Measurements from ENCODE around the gene SUPT3H.

DNA sequence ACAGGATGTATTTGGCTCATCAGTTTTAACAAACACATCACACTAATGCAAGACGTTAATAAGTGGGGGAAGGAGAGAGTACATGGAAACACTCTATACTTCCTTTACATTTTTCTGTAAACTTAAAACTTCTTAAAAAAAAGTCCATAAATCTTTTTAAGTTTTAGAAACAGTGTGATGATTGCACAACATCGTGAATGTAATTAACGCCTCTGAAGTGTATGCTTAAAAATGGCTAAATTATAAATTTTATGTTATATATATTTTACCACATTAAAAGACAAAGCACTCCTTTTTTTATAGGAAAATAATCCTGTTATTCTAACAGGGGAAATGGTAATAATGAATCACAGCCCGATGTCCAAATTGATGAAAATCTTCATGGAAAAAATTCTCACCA, 193.7 kb downstream of the SUPT3H start:
- TF ChIP-seq KLF11 (CRISPR knock-in tag; IDR thresholded peaks at IDR 0.05) (no peak), JUND (CRISPR knock-in tag; IDR thresholded peaks at IDR 0.05) (no peak), POLR2A (IDR thresholded peaks at IDR 0.05; ENCODE audit: insufficient read depth in 1 of 2, low read depth in 2 of 2, low read length in 2 of 2) (no peak), ATF7 (IDR thresholded peaks at IDR 0.05) (no peak), ATF7 (CRISPR knock-in tag; IDR thresholded peaks at IDR 0.05) (no peak), ATRX (CRISPR knock-in tag; IDR thresholded peaks at IDR 0.05; ENCODE audit: borderline replicate concordance) (no peak), GMEB2 (CRISPR knock-in tag; IDR thresholded peaks at IDR 0.05; ENCODE audit: low read depth) (no peak)
- TF ChIP-seq, protein P1, sequence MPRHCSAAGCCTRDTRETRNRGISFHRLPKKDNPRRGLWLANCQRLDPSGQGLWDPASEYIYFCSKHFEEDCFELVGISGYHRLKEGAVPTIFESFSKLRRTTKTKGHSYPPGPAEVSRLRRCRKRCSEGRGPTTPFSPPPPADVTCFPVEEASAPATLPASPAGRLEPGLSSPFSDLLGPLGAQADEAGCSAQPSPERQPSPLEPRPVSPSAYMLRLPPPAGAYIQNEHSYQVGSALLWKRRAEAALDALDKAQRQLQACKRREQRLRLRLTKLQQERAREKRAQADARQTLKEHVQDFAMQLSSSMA (CRISPR knock-in tag; IDR thresholded peaks at IDR 0.05) = no peak

All from HepG2 (cell line).